PC-9 (cell line): ENCODE measurements around the gene ERCC1. TPM values are rescaled to one million over a fixed set of nuclear protein-coding genes. Genes with fewer than 3 reads are reported as not detected.
"Not testable (repeated sequence)": the region's sequence is repeated elsewhere in the genome, so short reads cannot be mapped to it uniquely, and the experiment has no call there.

Experiments used
- BruUV-seq: library from RNA; stranded (reverse); fragments of 400-500 nt; replicated peaks from 2 replicates; lab custom pipeline; 2021; lab: Mats Ljungman, UMichigan
- CTCF ChIA-PET: fragments of 300-600 bp; sonication (Branson Sonifier 250); formaldehyde crosslinking; loops from one replicate; lab custom pipeline; 2022; ENCODE audit warnings: antibody characterized with exemption; lab: Charles Lee
- POLR2A ChIA-PET: fragments of 300-600 bp; sonication (Branson Sonifier 250); formaldehyde crosslinking; loops from one replicate; lab custom pipeline; 2022; ENCODE audit warnings: antibody characterized with exemption; ENCODE audit not compliant: unreplicated experiment; lab: Charles Lee
- DNase-seq, 2 experiments: peaks; one replicate each; pipeline versions ENCODE4 v3.0.0 to v3.0.0-alpha.2; 2015 to 2022; ENCODE audit warnings: mixed read lengths in 1 of 2
- H2AFZ ChIP-seq: fragments of 200-600 bp; sonication (generic); 2 replicates; pipeline ENCODE4 v1.8.1; 2017; ENCODE audit warnings: antibody characterized with exemption
- H3F3A ChIP-seq: fragments of 200-600 bp; sonication (generic); 2 replicates; pipeline ENCODE4 v1.8.1; 2017; ENCODE audit warnings: antibody characterized with exemption, mild to moderate bottlenecking, low read depth; ENCODE audit not compliant: insufficient read depth
- H3K27ac ChIP-seq: fragments of 200-600 bp; sonication (generic); 2 replicates; pipeline ENCODE4 v1.6.1; 2016; ENCODE audit warnings: mixed run types
- H3K27me3 ChIP-seq: fragments of 200-600 bp; sonication (generic); 2 replicates; pipeline ENCODE4 v1.6.1; 2016; ENCODE audit warnings: low read depth, mixed run types; ENCODE audit not compliant: insufficient read depth
- H3K36me3 ChIP-seq: fragments of 200-600 bp; sonication (generic); 2 replicates; pipeline ENCODE4 v1.6.1; 2016; ENCODE audit warnings: low read depth, mixed run types
- H3K4me1 ChIP-seq: fragments of 200-600 bp; sonication (generic); replicated peaks from 2 replicates; pipeline ENCODE4 v1.6.1; 2016; ENCODE audit warnings: mixed run types; ENCODE audit not compliant: insufficient read depth
- H3K4me2 ChIP-seq: fragments of 200-600 bp; sonication (generic); 2 replicates; pipeline ENCODE4 v1.6.1; 2017; ENCODE audit warnings: mixed run types
- H3K4me3 ChIP-seq: fragments of 200-600 bp; sonication (generic); 2 replicates; pipeline ENCODE4 v1.6.1; 2016; ENCODE audit warnings: mixed run types
- H3K79me2 ChIP-seq: fragments of 200-600 bp; sonication (generic); 2 replicates; pipeline ENCODE4 v1.6.1; 2017; ENCODE audit warnings: low read depth, mixed run types
- H3K9me2 ChIP-seq: fragments of 200-600 bp; sonication (generic); 2 replicates; pipeline ENCODE4 v1.8.1; 2017; ENCODE audit warnings: mild to moderate bottlenecking; ENCODE audit not compliant: insufficient read depth
- H3K9me3 ChIP-seq: fragments of 200-600 bp; sonication (generic); 2 replicates; pipeline ENCODE4 v1.8.1; 2016; ENCODE audit warnings: low read depth; ENCODE audit not compliant: insufficient read depth
- H4K20me1 ChIP-seq: fragments of 200-600 bp; sonication (generic); 2 replicates; pipeline ENCODE4 v1.8.1; 2017; ENCODE audit not compliant: insufficient read depth
- EZH2 ChIP-seq: fragments of 200-600 bp; sonication (generic); IDR thresholded peaks from 2 replicates; pipeline ENCODE4 v1.8.0; 2017; ENCODE audit warnings: antibody characterized with exemption, low read depth
- intact Hi-C: fragments of 100-400 bp; cut with micrococcal nuclease; formaldehyde crosslinking; loops from one replicate; pipeline ENCODE4 v1.10.0; 2022; ENCODE audit not compliant: unreplicated experiment
- total RNA-seq: library from RNA; stranded (reverse); gene quantifications from 2 replicates; pipeline ENCODE4 v1.2.3, GENCODE V29; 2021
- TF ChIP-seq, protein P1 (sequence below): fragments of 200-600 bp; sonication (generic); conservative IDR thresholded peaks from 2 replicates; pipeline ENCODE4 v1.6.1; 2017; ENCODE audit warnings: mixed run types, antibody characterized with exemption, mild to moderate bottlenecking, moderate library complexity

The ERCC1 gene
- total RNA-seq, 1 experiment from 2014 or later = 102 TPM

GRCh38 chr19:45413497-45413896 is 10.2 kb downstream of the ERCC1 start:
- BruUV-seq = no TSS peak
- TF ChIP-seq, protein P1, sequence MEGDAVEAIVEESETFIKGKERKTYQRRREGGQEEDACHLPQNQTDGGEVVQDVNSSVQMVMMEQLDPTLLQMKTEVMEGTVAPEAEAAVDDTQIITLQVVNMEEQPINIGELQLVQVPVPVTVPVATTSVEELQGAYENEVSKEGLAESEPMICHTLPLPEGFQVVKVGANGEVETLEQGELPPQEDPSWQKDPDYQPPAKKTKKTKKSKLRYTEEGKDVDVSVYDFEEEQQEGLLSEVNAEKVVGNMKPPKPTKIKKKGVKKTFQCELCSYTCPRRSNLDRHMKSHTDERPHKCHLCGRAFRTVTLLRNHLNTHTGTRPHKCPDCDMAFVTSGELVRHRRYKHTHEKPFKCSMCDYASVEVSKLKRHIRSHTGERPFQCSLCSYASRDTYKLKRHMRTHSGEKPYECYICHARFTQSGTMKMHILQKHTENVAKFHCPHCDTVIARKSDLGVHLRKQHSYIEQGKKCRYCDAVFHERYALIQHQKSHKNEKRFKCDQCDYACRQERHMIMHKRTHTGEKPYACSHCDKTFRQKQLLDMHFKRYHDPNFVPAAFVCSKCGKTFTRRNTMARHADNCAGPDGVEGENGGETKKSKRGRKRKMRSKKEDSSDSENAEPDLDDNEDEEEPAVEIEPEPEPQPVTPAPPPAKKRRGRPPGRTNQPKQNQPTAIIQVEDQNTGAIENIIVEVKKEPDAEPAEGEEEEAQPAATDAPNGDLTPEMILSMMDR = no peak
- no peak for TF ChIP-seq EZH2

GRCh38 chr19:45410330-45410729 is 13.4 kb downstream of the ERCC1 start:
- H3K27me3 ChIP-seq, H4K20me1 ChIP-seq, intact Hi-C loops, H3K4me3 ChIP-seq, H3K9me2 ChIP-seq, H3K9me3 ChIP-seq, DNase-seq, H3K4me1 ChIP-seq, H3K27ac ChIP-seq, H3K4me2 ChIP-seq, H2AFZ ChIP-seq, POLR2A ChIA-PET, BruUV-seq, CTCF ChIA-PET: not testable (repeated sequence)
- peaks cover 51% of the 10 kb centered on the region; the same call in 1 of the 2 replicates for H3F3A ChIP-seq
- peaks cover 20% of the 10 kb centered on the region for H3K79me2 ChIP-seq
- H3K36me3 ChIP-seq = peaks cover 21% of the 10 kb centered on the region; the same call in 1 of the 2 replicates

More at GRCh38 chr19:45413497-45413896, 10.2 kb downstream of the ERCC1 start:
- H4K20me1 ChIP-seq = no peaks in the 10 kb centered on the region
- H3K4me2 ChIP-seq = no peak overlapping the region
- CTCF ChIA-PET = no interaction called here
- intact Hi-C loops = no loop called here
- POLR2A ChIA-PET = interaction anchor here (0.6 to 0.7 kb wide), 2 partner anchors 34 to 922 kb away, joined by 4 to 7 read pairs; no protein-coding TSS in a partner anchor
- H3K9me2 ChIP-seq = no peaks in the 10 kb centered on the region
- no peak for DNase-seq
- H3K4me1 ChIP-seq = no peaks in the 10 kb centered on the region
- no peaks in the 10 kb centered on the region for H3K27me3 ChIP-seq
- no peaks in the 10 kb centered on the region; the same call in 1 of the 2 replicates for H3K79me2 ChIP-seq
- no peak overlapping the region for H2AFZ ChIP-seq
- no peak overlapping the region for H3K4me3 ChIP-seq
- no peak overlapping the region for H3K27ac ChIP-seq
- peaks cover 32% of the 10 kb centered on the region; the same call in 1 of the 2 replicates for H3K36me3 ChIP-seq
- H3F3A ChIP-seq = peaks cover 70% of the 10 kb centered on the region; the same call in 1 of the 2 replicates
- H3K9me3 ChIP-seq = no peaks in the 10 kb centered on the region

- no peaks in the 10 kb centered on the region for H4K20me1 ChIP-seq
- intact Hi-C loops = loop anchor here (10.0 kb wide), 1 partner anchor 315 kb away; the partner anchor contains the start of gene PPP1R37
- H3K27ac ChIP-seq = no peak overlapping the region
- ChIA-PET POLR2A (no interaction called here), CTCF (no interaction called here)
- H3K4me2 ChIP-seq = no peak overlapping the region
- peaks cover 7% of the 10 kb centered on the region for H3K4me1 ChIP-seq
- DNase-seq = no peak
- peaks cover 55% of the 10 kb centered on the region; the same call in 1 of the 2 replicates for H3F3A ChIP-seq
- peaks cover 23% of the 10 kb centered on the region for H3K79me2 ChIP-seq
- BruUV-seq = no TSS peak
- H3K9me2 ChIP-seq = no peaks in the 10 kb centered on the region
- no peak for TF ChIP-seq EZH2
- TF ChIP-seq, protein P1 = no peak
- peaks cover 18% of the 10 kb centered on the region; the same call in 1 of the 2 replicates for H3K36me3 ChIP-seq
- no peak overlapping the region for H3K4me3 ChIP-seq
- H3K27me3 ChIP-seq = no peaks in the 10 kb centered on the region
- H2AFZ ChIP-seq = no peak overlapping the region
- no peaks in the 10 kb centered on the region for H3K9me3 ChIP-seq
Observed at GRCh38 chr19:45409557-45409920, 14.2 kb downstream of the ERCC1 start.
